ENCODE results near the gene SLC66A1. TPM values are rescaled to one million over a fixed set of nuclear protein-coding genes. Genes with fewer than 3 reads are reported as not detected.

Gene SLC66A1
- total and polyA plus RNA-seq, 2 of the 13 experiments (the other 11 are each of a cell fraction or from before 2014, with no cell fraction given): 15.4 to 18.9 TPM

DNA sequence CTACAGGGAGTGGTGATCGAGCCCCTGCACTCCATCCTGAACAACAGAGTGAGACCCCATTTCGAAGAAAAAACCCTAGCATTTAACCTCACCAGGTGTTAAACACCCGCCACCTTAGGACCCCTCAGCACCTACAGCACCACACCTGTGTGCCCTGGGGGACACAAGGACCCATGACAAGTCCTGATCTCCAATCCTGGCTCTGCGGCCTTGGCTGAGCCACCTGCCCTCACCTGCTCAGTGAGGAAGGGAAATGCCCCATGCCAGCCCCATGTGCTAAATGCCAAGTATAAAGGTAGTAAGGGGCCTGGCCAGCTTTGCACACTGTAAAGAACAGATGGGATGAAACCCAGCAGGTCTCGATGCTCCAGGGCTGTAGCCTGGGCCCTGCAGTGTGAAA is 49.4 kb upstream of the SLC66A1 start:
- Histone ChIP-seq H3K27ac (ENCODE audit: extremely low read length, insufficient read depth, low read length) (no peak overlapping the region), H3K4me3 (replicated peaks in 1 of 3; ENCODE audit: insufficient read depth in 1 of 3, low read depth in 2 of 3, low read length in 3 of 3) (no peak overlapping the region), H3K36me3 (replicated peaks in 1 of 2; ENCODE audit: control insufficient read depth in 1 of 2, insufficient read depth in 2 of 2, low read length in 2 of 2) (peaks cover 12 to 27% of the 10 kb centered on the region in 2 experiments), H3K27me3 (ENCODE audit: control insufficient read depth in 1 of 2, insufficient read depth in 2 of 2, low read length in 2 of 2) (no peaks in the 10 kb centered on the region; a peak in 1 of 5 replicates), H4K20me1 (ENCODE audit: insufficient read depth, low read length) (no peaks in the 10 kb centered on the region), H3K4me1 (ENCODE audit: insufficient read depth, low read length) (peaks cover 11% of the 10 kb centered on the region; the same call in 1 of the 2 replicates), H3K9me3 (ENCODE audit: low read length) (no peaks in the 10 kb centered on the region), H2AFZ (ENCODE audit: low read length) (no peak overlapping the region), H3K9ac (ENCODE audit: insufficient read depth, low read depth, low read length) (no peak overlapping the region), H3K79me2 (ENCODE audit: insufficient read depth, low read length) (no peaks in the 10 kb centered on the region), H3K4me2 (ENCODE audit: low read depth, low read length) (no peak overlapping the region)
- ChIA-PET POLR2A (interaction anchor here (1.1 to 3.7 kb wide), 2 partner anchors 11 to 48 kb away, joined by 3 to 14 read pairs; partner anchors contain the start of genes EMC1 and MRTO4), CTCF (ENCODE audit: low intra/inter-chr PET ratio, low total read pairs) (no interaction called here)
- intact Hi-C loops (cut with micrococcal nuclease; ENCODE audit: unreplicated experiment): no loop called here
- in situ Hi-C loops (cut with HindIII; ENCODE audit: extremely low pct_ligation_motif_present, low pct_unique_long_range_greater_than_20kb): no loop called here
- FAIRE-seq (no peak), ATAC-seq (peak; percentile 12; the same call in 2 of the 3 replicates), DNase-seq (ENCODE audit: low spot score) (no peak)
- WGBS (ENCODE audit: low lambda C conversion rate): 93% methylated on average over 3 of the region's 5 CpGs
- no peak for TF ChIP-seq ZSCAN29 (CRISPR knock-in tag; conservative IDR thresholded peaks at IDR 0.05)
- TF ChIP-seq, protein P1, sequence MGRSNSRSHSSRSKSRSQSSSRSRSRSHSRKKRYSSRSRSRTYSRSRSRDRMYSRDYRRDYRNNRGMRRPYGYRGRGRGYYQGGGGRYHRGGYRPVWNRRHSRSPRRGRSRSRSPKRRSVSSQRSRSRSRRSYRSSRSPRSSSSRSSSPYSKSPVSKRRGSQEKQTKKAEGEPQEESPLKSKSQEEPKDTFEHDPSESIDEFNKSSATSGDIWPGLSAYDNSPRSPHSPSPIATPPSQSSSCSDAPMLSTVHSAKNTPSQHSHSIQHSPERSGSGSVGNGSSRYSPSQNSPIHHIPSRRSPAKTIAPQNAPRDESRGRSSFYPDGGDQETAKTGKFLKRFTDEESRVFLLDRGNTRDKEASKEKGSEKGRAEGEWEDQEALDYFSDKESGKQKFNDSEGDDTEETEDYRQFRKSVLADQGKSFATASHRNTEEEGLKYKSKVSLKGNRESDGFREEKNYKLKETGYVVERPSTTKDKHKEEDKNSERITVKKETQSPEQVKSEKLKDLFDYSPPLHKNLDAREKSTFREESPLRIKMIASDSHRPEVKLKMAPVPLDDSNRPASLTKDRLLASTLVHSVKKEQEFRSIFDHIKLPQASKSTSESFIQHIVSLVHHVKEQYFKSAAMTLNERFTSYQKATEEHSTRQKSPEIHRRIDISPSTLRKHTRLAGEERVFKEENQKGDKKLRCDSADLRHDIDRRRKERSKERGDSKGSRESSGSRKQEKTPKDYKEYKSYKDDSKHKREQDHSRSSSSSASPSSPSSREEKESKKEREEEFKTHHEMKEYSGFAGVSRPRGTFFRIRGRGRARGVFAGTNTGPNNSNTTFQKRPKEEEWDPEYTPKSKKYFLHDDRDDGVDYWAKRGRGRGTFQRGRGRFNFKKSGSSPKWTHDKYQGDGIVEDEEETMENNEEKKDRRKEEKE (IDR thresholded peaks at IDR 0.05): no peak
- no TSS peak for BruUV-seq (replicated peaks)

DNA sequence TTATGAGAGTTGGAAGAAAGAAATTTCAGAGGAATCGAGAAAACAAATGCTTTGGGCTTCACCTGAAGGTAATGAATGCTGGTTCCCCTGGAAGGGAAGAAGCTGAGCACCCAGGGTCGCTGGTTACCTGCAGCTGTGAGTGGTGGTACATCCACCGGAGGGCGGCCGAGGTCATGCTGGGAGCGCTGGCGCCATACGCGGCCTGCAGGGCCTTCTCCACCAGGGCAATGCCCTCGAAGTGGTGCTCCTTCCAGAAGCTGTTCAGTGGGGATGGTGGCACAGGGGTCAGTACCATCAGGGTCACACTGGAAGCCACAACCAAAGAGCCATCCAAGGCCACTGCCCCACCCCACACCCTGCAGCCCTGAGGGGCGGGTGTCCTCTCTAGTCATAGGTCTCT is 43.7 kb upstream of the SLC66A1 start:
- peaks cover 41% of the 10 kb centered on the region for H3K4me1 ChIP-seq (ENCODE audit: insufficient read depth, low read length)
- no peak overlapping the region for H3K4me3 ChIP-seq (replicated peaks in 1 of 3; ENCODE audit: insufficient read depth in 1 of 3, low read depth in 2 of 3, low read length in 3 of 3)
- no peak overlapping the region for H3K4me2 ChIP-seq (ENCODE audit: low read depth, low read length)
- POLR2A ChIA-PET: interaction anchor here (0.6 to 0.7 kb wide), 2 partner anchors 43 to 1829 kb away, joined by 4 read pairs; partner anchors contain the start of gene RCC2
- H3K27me3 ChIP-seq (ENCODE audit: control insufficient read depth in 1 of 2, insufficient read depth in 2 of 2, low read length in 2 of 2): no peaks in the 10 kb centered on the region
- H3K9ac ChIP-seq (ENCODE audit: insufficient read depth, low read depth, low read length): no peak overlapping the region
- intact Hi-C loops (cut with micrococcal nuclease; ENCODE audit: unreplicated experiment): no loop called here
- H2AFZ ChIP-seq (ENCODE audit: low read length): no peak overlapping the region
- no TSS peak for BruUV-seq (replicated peaks)
- no peak for DNase-seq (ENCODE audit: low spot score)
- WGBS (ENCODE audit: low lambda C conversion rate): 91% methylated on average over 2 of the region's 11 CpGs
- in situ Hi-C loops (cut with HindIII; ENCODE audit: extremely low pct_ligation_motif_present, low pct_unique_long_range_greater_than_20kb): no loop called here
- no peak overlapping the region for H3K27ac ChIP-seq (ENCODE audit: extremely low read length, insufficient read depth, low read length)
- ATAC-seq: no peak
- H3K79me2 ChIP-seq (ENCODE audit: insufficient read depth, low read length): no peaks in the 10 kb centered on the region
- TF ChIP-seq, protein P2, sequence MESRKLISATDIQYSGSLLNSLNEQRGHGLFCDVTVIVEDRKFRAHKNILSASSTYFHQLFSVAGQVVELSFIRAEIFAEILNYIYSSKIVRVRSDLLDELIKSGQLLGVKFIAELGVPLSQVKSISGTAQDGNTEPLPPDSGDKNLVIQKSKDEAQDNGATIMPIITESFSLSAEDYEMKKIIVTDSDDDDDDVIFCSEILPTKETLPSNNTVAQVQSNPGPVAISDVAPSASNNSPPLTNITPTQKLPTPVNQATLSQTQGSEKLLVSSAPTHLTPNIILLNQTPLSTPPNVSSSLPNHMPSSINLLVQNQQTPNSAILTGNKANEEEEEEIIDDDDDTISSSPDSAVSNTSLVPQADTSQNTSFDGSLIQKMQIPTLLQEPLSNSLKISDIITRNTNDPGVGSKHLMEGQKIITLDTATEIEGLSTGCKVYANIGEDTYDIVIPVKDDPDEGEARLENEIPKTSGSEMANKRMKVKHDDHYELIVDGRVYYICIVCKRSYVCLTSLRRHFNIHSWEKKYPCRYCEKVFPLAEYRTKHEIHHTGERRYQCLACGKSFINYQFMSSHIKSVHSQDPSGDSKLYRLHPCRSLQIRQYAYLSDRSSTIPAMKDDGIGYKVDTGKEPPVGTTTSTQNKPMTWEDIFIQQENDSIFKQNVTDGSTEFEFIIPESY (CRISPR knock-in tag; IDR thresholded peaks at IDR 0.05): peak; percentile 51; the same call in 1 of the 2 replicates
- TF ChIP-seq RXRB (CRISPR knock-in tag; IDR thresholded peaks at IDR 0.05; ENCODE audit: borderline replicate concordance): no peak
- no peaks in the 10 kb centered on the region for H3K9me3 ChIP-seq (ENCODE audit: low read length)
- H4K20me1 ChIP-seq (ENCODE audit: insufficient read depth, low read length): no peaks in the 10 kb centered on the region
- no peaks in the 10 kb centered on the region for H3K36me3 ChIP-seq (replicated peaks in 1 of 2; ENCODE audit: control insufficient read depth in 1 of 2, insufficient read depth in 2 of 2, low read length in 2 of 2)
- FAIRE-seq: no peak
- CTCF ChIA-PET (ENCODE audit: low intra/inter-chr PET ratio, low total read pairs): no interaction called here

Measured in HepG2 (cell line).